Kidney glomerular epithelial cell (primary cell): ENCODE data around the gene CRLF3.
"Not testable (repeated sequence)": the region's sequence is repeated elsewhere in the genome, so short reads cannot be mapped to it uniquely, and the experiment has no call there.

Experiments used
- DNase-seq: peaks from one replicate; lab custom pipeline; 2025; lab: John Stamatoyannopoulos, UW

The CRLF3 gene

DNA sequence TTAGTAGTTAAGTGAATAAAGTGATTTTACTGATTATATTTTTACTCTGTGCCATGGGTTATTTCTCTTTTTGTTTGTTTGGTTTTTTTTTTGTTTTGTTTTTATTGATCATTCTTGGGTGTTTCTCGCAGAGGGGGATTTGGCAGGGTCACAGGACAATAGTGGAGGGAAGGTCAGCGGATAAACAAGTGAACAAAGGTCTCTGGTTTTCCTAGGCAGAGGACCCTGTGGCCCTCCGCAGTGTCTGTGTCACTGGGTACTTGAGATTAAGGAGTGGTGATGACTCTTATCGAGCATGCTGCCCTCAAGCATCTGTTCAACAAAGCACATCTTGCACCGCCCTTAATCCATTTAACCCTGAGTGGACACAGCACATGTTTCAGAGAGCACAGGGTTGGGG is 88.8 kb downstream of the CRLF3 start:
- not testable (repeated sequence) for DNase-seq

GRCh38 chr17:30735206-30735605 is 89.3 kb downstream of the CRLF3 start:
- DNase-seq, result not testable (repeated sequence)

DNA sequence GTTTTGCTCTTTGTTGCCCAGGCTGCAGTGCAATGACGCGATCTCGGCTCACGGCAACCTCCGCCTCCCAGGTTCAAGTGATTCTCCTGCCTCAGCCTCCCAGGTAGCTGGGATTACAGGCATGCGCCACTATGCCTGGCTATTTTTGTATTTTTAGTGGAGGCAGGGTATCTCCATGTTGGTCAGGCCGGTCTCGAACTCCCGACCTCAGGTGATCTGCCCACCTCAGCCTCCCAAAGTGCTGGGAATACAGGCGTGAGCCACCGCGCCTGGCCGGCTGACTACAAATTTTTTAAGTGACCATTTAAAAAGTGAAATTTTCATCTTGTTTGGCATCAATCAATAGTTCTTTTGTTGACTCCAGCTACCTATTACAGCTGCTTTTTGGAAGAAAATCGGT is 90.3 kb downstream of the CRLF3 start:
- DNase-seq, result not testable (repeated sequence)
